ENCODE results near the gene PCYT1B. TPM values are rescaled to one million over a fixed set of nuclear protein-coding genes. Genes with fewer than 3 reads are reported as not detected.

Gene PCYT1B
- total RNA-seq, 2 donors from 2014 or later, result 11.3 to 16.0 TPM

DNA sequence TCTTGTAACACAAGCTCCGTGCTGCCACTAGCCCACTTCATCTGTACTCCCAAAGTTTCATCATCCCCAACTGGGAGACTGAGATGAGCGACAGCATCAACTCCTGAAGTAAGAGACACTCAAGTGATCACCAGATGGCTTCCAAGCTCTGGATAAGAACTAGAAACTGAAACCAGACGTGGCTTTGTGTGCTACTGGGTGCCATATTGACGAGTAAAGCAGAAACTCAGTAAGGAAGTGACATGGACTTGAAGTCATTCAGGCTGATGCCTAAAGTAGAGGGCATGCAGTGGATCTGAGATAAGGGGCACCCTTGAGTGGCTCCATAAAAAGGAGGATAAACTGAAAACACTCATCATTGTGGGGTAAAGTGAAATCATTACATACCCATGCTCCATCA is 72.4 kb downstream of the PCYT1B start:
- Mint-ChIP-seq H3K27ac (no peak overlapping the region), H3K36me3 (ENCODE audit: low read depth) (peaks cover 11% of the 10 kb centered on the region), H3K4me3 (no peak overlapping the region), H3K4me1 (no peaks in the 10 kb centered on the region), H3K9me3 (no peaks in the 10 kb centered on the region), H3K27me3 (ENCODE audit: insufficient read depth) (no peaks in the 10 kb centered on the region)
- no peaks in the 10 kb centered on the region for H3K4me1 ChIP-seq (ENCODE audit: control insufficient read depth, insufficient read depth, low read length)
- H3K9ac ChIP-seq (ENCODE audit: extremely low read depth, low read length, poor library complexity, severe bottlenecking), result no peak overlapping the region
- no peak overlapping the region for H3K4me3 ChIP-seq (ENCODE audit: low read length)
- 92 to 100% methylated on average over 1 to 4 of the region's 4 CpGs for WGBS, 2 experiments (ENCODE audit: insufficient coverage in 1 of 2, insufficient read length in 1 of 2)
- no peaks in the 10 kb centered on the region for H3K27me3 ChIP-seq (ENCODE audit: control insufficient read depth, insufficient read depth, low read length, poor library complexity, severe bottlenecking)
- H3K27ac ChIP-seq (ENCODE audit: low read depth, low read length), result no peak overlapping the region
- DNase-seq, result no peak
- TF ChIP-seq, protein P1, sequence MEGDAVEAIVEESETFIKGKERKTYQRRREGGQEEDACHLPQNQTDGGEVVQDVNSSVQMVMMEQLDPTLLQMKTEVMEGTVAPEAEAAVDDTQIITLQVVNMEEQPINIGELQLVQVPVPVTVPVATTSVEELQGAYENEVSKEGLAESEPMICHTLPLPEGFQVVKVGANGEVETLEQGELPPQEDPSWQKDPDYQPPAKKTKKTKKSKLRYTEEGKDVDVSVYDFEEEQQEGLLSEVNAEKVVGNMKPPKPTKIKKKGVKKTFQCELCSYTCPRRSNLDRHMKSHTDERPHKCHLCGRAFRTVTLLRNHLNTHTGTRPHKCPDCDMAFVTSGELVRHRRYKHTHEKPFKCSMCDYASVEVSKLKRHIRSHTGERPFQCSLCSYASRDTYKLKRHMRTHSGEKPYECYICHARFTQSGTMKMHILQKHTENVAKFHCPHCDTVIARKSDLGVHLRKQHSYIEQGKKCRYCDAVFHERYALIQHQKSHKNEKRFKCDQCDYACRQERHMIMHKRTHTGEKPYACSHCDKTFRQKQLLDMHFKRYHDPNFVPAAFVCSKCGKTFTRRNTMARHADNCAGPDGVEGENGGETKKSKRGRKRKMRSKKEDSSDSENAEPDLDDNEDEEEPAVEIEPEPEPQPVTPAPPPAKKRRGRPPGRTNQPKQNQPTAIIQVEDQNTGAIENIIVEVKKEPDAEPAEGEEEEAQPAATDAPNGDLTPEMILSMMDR (conservative IDR thresholded peaks at IDR 0.05), result no peak
- H3K36me3 ChIP-seq (ENCODE audit: control insufficient read depth, insufficient read depth, low read length), result no peaks in the 10 kb centered on the region
- no peaks in the 10 kb centered on the region for H3K9me3 ChIP-seq (ENCODE audit: control insufficient read depth, low read length)

DNA sequence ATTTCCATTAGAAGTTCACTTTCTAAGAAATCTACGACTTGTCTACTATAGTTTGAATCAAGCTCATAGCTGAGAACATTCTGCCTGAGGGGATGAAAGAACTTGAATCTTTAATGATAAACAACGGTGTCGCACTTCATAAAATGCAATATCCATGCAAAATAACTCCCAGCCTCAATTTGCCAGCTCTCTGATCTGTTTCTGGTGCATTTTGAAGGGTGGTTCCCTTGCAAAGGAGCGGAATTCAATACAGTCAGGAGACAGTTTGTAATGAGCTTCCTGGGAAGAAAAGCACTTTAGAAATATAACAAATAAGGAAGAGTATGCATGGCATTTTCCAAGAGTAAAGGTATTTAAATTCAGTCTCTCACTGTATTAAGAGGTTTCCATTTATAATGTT is 80.0 kb downstream of the PCYT1B start:
- Histone ChIP-seq H3K9me3 (ENCODE audit: control insufficient read depth, low read length) (no peaks in the 10 kb centered on the region), H3K27ac (ENCODE audit: low read depth, low read length) (no peak overlapping the region), H3K27me3 (ENCODE audit: control insufficient read depth, insufficient read depth, low read length, poor library complexity, severe bottlenecking) (no peaks in the 10 kb centered on the region), H3K36me3 (ENCODE audit: control insufficient read depth, insufficient read depth, low read length) (no peaks in the 10 kb centered on the region), H3K9ac (ENCODE audit: extremely low read depth, low read length, poor library complexity, severe bottlenecking) (no peak overlapping the region), H3K4me1 (ENCODE audit: control insufficient read depth, insufficient read depth, low read length) (no peaks in the 10 kb centered on the region), H3K4me3 (ENCODE audit: low read length) (no peak overlapping the region)
- WGBS, 2 experiments (ENCODE audit: insufficient coverage in 1 of 2, insufficient read length in 1 of 2), result 87% methylated on average over 3 of the region's 4 CpGs; no CpG with 5 or more reads in 1 of the 2 experiments
- no peak overlapping the region for H3K27ac Mint-ChIP-seq
- H3K36me3 Mint-ChIP-seq (ENCODE audit: low read depth), result peaks cover 12% of the 10 kb centered on the region
- H3K4me3 Mint-ChIP-seq, result no peak overlapping the region
- H3K4me1 Mint-ChIP-seq, result no peaks in the 10 kb centered on the region
- no peaks in the 10 kb centered on the region for H3K27me3 Mint-ChIP-seq (ENCODE audit: insufficient read depth)
- DNase-seq, result no peak
- no peaks in the 10 kb centered on the region for H3K9me3 Mint-ChIP-seq
- TF ChIP-seq, protein P1 (conservative IDR thresholded peaks at IDR 0.05), result no peak

DNA sequence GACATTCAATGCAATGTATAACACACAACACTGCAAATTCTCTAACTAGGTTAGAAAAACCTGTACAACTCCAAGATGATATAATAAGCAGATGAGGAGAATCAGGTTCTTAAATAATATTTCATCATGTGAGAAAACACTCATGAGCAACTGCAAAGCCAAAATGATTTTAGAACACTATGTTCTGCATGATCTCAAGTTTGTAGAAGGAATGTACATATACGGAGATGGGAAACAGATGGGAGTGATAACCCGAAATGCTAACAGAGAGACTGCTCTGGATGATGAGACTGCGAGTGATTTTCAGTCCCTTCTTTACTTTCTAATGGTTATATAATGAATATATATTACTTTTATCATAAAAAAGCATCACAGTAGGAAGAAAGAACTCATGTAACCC is 80.9 kb downstream of the PCYT1B start:
- no peaks in the 10 kb centered on the region for H3K9me3 Mint-ChIP-seq
- Histone ChIP-seq H3K27me3 (ENCODE audit: control insufficient read depth, insufficient read depth, low read length, poor library complexity, severe bottlenecking) (no peaks in the 10 kb centered on the region), H3K36me3 (ENCODE audit: control insufficient read depth, insufficient read depth, low read length) (no peaks in the 10 kb centered on the region), H3K9me3 (ENCODE audit: control insufficient read depth, low read length) (no peaks in the 10 kb centered on the region), H3K4me3 (ENCODE audit: low read length) (no peak overlapping the region), H3K27ac (ENCODE audit: low read depth, low read length) (no peak overlapping the region), H3K4me1 (ENCODE audit: control insufficient read depth, insufficient read depth, low read length) (no peaks in the 10 kb centered on the region), H3K9ac (ENCODE audit: extremely low read depth, low read length, poor library complexity, severe bottlenecking) (no peak overlapping the region)
- no peak overlapping the region for H3K27ac Mint-ChIP-seq
- no peaks in the 10 kb centered on the region for H3K4me1 Mint-ChIP-seq
- H3K4me3 Mint-ChIP-seq, result no peak overlapping the region
- no peaks in the 10 kb centered on the region for H3K27me3 Mint-ChIP-seq (ENCODE audit: insufficient read depth)
- WGBS, 2 experiments (ENCODE audit: insufficient coverage in 1 of 2, insufficient read length in 1 of 2), result 87 to 100% methylated on average over 1 to 2 of the region's 3 CpGs
- H3K36me3 Mint-ChIP-seq (ENCODE audit: low read depth), result peaks cover 12% of the 10 kb centered on the region
- DNase-seq, result no peak
- TF ChIP-seq, protein P1 (conservative IDR thresholded peaks at IDR 0.05), result no peak

Data from endodermal cell (in vitro differentiated cells).